GM12801 (cell line): ENCODE measurements around the gene KCNQ1.

Experiments
- TF ChIP-seq, protein P1 (sequence below): IDR thresholded peaks from one replicate; pipeline ENCODE4 v1.5.1; 2011; ENCODE audit warnings: control low read depth; ENCODE audit not compliant: insufficient read length; ENCODE audit errors: extremely low read depth

Gene KCNQ1, protein sequence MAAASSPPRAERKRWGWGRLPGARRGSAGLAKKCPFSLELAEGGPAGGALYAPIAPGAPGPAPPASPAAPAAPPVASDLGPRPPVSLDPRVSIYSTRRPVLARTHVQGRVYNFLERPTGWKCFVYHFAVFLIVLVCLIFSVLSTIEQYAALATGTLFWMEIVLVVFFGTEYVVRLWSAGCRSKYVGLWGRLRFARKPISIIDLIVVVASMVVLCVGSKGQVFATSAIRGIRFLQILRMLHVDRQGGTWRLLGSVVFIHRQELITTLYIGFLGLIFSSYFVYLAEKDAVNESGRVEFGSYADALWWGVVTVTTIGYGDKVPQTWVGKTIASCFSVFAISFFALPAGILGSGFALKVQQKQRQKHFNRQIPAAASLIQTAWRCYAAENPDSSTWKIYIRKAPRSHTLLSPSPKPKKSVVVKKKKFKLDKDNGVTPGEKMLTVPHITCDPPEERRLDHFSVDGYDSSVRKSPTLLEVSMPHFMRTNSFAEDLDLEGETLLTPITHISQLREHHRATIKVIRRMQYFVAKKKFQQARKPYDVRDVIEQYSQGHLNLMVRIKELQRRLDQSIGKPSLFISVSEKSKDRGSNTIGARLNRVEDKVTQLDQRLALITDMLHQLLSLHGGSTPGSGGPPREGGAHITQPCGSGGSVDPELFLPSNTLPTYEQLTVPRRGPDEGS

DNA sequence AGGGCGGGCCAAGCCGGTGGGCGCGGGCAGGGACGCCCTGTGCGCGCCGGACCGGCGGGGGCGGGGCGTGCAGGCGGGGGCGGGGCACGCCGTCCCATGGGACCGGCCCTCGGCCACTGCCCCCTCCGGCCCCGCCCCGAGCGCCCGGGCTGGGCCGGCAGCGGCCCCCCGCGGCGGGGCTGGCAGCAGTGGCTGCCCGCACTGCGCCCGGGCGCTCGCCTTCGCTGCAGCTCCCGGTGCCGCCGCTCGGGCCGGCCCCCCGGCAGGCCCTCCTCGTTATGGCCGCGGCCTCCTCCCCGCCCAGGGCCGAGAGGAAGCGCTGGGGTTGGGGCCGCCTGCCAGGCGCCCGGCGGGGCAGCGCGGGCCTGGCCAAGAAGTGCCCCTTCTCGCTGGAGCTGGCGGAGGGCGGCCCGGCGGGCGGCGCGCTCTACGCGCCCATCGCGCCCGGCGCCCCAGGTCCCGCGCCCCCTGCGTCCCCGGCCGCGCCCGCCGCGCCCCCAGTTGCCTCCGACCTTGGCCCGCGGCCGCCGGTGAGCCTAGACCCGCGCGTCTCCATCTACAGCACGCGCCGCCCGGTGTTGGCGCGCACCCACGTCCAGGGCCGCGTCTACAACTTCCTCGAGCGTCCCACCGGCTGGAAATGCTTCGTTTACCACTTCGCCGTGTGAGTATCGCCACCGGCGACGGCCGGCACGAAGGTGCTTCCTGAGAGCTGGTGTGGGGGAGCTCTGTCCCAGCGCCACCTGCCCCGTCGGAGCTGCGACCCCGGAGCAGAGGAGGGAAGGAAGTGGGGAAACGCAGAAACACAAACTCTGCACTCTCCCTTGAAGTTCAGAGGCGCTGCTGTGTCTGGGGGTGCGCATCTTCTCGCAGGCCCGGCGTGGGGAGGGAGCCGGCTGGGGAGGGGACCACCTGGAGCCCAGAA, at the start of gene KCNQ1:
KCNQ1 (plus strand) TSS at position 188 of the 925 bp plus-strand sequence; CDS start at position 279, 91 bp downstream.
- TF ChIP-seq, protein P1, sequence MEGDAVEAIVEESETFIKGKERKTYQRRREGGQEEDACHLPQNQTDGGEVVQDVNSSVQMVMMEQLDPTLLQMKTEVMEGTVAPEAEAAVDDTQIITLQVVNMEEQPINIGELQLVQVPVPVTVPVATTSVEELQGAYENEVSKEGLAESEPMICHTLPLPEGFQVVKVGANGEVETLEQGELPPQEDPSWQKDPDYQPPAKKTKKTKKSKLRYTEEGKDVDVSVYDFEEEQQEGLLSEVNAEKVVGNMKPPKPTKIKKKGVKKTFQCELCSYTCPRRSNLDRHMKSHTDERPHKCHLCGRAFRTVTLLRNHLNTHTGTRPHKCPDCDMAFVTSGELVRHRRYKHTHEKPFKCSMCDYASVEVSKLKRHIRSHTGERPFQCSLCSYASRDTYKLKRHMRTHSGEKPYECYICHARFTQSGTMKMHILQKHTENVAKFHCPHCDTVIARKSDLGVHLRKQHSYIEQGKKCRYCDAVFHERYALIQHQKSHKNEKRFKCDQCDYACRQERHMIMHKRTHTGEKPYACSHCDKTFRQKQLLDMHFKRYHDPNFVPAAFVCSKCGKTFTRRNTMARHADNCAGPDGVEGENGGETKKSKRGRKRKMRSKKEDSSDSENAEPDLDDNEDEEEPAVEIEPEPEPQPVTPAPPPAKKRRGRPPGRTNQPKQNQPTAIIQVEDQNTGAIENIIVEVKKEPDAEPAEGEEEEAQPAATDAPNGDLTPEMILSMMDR = no peak

DNA sequence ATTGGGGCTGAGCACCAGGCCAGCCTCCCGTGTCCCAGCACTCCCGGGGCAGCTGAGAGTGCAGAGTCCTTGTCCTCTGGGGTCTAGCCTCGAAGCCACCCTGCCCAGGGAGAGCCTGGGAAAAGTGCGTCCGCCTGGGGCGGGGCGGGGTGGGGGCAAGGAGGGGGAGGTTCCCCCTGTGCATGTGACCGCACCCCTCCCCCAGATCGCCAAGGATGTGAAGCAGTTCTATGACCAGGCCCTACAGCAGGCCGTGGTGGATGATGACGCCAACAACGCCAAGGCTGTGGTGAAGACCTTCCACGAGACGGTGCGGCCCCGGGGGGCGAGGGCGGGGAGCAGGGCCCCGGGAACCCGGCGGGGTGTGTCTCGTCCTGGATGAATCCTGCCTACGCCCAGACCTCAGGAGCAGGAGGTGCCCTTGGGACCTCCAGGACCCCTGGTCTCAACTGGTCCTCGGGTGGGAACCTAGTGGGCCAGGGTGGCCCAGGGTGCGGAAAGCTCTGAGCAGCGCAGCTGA, 49.5 kb upstream of the KCNQ1 start:
- TF ChIP-seq, protein P1 = no peak

DNA sequence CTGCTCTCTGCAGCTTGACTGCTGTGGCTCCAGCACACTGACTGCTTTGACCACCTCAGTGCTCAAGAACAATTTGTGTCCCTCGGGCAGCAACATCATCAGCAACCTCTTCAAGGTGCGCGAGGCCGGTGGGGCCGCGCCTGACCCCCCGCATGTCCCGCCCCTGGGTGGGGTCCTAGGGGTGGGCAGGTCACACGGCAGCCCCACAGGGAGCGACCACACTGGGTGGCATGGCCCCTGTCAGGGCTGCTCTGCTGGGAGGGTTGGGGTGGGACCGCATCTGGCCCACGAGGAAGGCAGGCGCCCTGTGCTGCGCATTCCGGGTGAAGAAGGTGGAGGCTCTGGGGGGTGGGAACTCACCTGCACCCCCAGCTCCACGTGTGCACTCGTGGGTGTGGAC, 49.0 kb upstream of the KCNQ1 start:
- TF ChIP-seq, protein P1 = no peak

DNA sequence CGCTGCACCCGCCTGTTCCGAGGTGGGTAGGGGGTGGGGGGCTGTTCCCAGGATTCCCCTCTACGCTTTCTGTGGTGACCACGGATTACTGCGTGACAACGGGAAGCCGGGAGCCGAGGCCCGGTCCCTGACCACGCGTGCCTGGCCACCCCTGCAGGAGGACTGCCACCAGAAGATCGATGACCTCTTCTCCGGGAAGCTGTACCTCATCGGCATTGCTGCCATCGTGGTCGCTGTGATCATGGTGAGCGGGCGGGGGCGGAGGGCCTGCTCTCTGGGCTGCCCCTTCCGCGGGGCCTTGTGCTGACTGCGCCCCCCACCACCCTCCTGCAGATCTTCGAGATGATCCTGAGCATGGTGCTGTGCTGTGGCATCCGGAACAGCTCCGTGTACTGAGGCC, 48.3 kb upstream of the KCNQ1 start:
- TF ChIP-seq, protein P1 = no peak

DNA sequence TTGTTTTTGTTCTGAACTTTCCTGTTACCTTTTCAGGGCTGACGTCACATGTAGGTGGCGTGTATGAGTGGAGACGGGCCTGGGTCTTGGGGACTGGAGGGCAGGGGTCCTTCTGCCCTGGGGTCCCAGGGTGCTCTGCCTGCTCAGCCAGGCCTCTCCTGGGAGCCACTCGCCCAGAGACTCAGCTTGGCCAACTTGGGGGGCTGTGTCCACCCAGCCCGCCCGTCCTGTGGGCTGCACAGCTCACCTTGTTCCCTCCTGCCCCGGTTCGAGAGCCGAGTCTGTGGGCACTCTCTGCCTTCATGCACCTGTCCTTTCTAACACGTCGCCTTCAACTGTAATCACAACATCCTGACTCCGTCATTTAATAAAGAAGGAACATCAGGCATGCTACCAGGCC, 47.8 kb upstream of the KCNQ1 start:
- TF ChIP-seq, protein P1 = no peak

DNA sequence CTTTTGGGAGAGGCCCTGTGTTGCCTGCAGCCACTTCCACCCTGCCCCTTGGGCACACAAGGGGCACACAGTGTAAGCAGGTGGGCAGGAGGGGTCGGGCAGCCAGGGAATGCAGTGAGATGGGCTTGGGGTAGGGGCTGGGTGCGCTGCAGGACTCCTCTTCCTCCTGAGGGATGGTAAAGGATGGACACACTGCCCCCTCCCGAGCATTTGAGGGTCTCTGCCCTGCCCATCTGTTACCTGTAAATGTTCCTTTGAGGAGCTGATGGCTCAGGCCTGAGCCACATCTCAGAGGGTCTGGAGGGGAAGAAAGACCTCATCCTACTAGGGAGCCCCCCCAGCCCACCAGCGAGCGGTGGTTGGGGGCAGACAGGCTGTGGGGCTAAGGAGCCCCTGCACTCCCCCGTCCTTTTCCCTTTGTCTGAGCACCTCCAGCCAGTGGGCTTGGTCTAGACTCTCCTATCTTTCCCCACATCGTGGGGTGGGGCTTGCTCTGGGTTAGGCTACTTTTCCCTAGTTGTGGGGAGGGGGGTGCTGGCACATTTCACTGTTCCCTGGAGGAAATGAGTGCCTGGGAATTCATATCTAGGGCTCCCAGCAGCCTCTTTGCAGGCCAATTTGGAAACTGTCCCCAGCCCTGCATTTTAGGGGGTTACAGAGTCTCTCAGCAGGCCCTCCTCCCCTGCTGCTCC, 46.0 kb upstream of the KCNQ1 start:
- TF ChIP-seq, protein P1 = no peak
